Skin epidermis (tissue), 12 donors: ENCODE data around the gene RBFA.
A peak's percentile ranks its signal among the peaks of the same experiment; 100 is the strongest.
"Not testable (repeated sequence)": the region's sequence is repeated elsewhere in the genome, so short reads cannot be mapped to it uniquely, and the experiment has no call there.

ENCODE experiments used
- H3K27ac ChIP-seq, 21 experiments: fragments of 200-600 bp; sonication (generic) in 11 of 21; one replicate each; pipeline ENCODE4 v1.5.0; 2020; ENCODE audit warnings: mild to moderate bottlenecking in 3 of 21, inconsistent platforms in 2 of 21, moderate library complexity in 2 of 21
- H3K4me3 ChIP-seq, 7 experiments: fragments of 200-600 bp; sonication (generic) in 2 of 7; one replicate each; pipeline ENCODE4 v1.5.0; 2020; ENCODE audit warnings: inconsistent platforms in 2 of 7, mild to moderate bottlenecking in 2 of 7, moderate library complexity in 1 of 7

RBFA gene

GRCh38 chr18:80026363-80026762, 7.9 kb upstream of the RBFA start:
- H3K27ac ChIP-seq: no peak overlapping the region
- H3K4me3 ChIP-seq: no peak overlapping the region

- H3K4me3 ChIP-seq, H3K27ac ChIP-seq: not testable (repeated sequence)
Measured at GRCh38 chr18:80027719-80028118, 6.5 kb upstream of the RBFA start.

DNA sequence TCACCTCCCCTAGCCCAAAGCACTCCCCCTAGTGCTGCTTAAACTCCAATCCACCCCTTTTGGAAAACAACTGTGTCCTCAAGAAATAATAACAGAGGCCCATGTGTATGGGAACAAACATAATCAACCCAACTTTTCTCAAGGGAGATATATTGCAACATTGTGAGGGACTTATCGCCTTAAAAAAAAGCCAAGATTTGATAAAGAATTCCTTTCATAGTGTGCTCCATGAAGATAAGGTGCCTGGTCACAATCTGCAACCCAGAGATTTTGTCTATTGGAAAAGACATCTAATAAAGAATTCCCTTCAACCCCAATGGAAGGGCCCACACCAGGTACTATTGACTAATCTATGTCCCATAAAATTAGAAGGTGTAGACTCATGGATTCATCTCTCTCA, 4.5 kb upstream of the RBFA start:
- H3K27ac ChIP-seq: no peak overlapping the region
- H3K4me3 ChIP-seq: no peak overlapping the region

DNA sequence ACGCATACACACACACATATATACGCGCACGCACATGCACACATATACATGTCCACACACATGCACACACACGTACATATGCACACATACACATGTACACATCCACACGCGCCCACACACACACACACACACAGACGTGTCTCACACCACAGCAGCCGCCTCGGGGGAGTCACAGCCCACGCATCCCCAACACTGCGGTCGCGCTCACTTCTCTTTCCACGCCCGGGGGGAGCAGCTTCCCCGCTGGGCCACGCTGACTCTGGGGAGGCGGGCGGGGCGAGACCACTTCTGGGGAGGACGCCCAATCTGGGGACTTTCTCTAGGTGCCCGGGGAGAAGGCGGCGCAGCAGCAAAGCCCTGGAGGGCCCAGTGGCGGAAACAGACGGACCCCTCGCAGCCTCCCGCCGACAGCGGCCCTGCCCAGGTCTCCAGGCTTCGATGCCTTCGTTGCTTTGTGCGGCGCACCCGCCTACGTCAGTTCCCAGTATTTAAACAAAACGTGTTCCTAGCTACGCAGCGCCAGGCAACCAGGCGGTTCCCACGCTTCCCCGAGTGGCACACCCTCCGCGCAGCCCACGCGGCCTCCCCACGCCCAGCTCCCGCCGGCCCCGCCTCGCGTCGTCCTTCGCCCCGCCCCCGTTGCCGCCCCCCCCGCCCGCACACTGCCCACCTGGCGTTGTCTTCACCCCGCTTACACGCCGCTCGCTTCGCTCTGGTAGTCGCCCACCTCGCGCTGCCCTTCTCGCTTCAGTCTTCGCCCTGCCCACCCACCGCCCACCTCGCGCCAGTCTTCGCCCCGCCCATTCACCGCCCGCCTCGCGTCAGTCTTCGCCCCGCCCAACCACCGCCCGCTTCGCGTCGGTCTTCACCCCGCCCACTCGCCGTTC, 810 bp upstream of the RBFA start:
- Histone ChIP-seq H3K4me3 (peak overlapping the region; percentile 45 to 80 (median 70)), H3K27ac (peak overlapping the region; percentile 54 to 96 (median 90))

DNA sequence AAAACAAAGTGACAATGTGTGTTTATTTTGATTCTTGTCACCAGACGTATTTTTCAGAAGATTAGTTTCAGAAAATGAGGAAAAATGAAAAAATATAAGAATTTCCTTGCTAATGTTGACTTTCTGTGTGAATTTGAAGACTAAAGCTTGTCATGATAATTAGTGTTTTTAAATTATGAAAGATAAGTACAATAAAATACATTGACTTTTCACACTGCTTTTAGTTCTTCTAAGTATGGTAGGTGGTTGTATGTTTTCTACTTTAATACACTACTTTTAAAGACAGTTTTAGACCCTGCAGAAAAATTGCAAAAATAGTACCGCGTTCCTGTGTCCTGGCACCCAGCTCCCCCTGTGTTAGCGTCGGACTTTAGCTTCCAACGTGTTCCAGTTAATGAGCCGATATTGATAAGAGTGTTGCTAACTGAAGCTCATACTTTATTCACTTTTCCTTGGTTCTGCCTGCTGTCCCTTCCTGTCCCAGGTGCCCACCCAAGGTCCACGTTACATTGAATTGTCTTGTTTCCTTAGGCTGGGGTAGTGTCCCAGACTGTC, 695 bp downstream of the RBFA start:
- H3K27ac ChIP-seq: peak overlapping the region in 20 of 21 experiments; percentile 44 to 96 (median 84)
- H3K4me3 ChIP-seq: peak overlapping the region; percentile 51 to 80 (median 73)

DNA sequence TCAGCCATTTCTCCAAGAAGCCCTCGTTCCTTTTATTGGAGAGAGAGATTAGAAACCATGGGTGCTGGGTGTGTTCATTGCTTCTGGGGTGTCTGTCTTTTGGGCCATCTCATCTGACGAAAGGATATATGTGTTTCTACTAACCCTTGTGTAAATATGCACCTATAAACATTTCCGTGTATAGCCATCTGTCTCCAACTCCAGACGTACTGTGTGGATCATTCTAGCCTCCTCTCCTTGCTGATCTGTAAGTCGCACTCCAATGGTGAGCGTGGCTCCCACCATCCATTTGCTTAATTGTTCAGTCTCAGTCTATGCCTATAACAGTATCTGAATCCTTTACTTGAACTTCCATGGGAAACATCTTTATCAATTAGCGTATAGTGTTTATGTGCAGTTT, 1.8 kb downstream of the RBFA start:
- no peak overlapping the region for H3K27ac ChIP-seq
- H3K4me3 ChIP-seq: no peak overlapping the region

GRCh38 chr18:80037300-80037699, 3.1 kb downstream of the RBFA start:
- Histone ChIP-seq H3K4me3 (no peak overlapping the region), H3K27ac (no peak overlapping the region)

GRCh38 chr18:80037869-80038630, 3.8 kb downstream of the RBFA start:
- H3K27ac ChIP-seq: no peak overlapping the region
- no peak overlapping the region for H3K4me3 ChIP-seq

GRCh38 chr18:80040515-80040914, 6.3 kb downstream of the RBFA start:
- no peak overlapping the region for H3K27ac ChIP-seq
- no peak overlapping the region for H3K4me3 ChIP-seq

GRCh38 chr18:80041424-80041823, 7.2 kb downstream of the RBFA start:
- no peak overlapping the region for H3K4me3 ChIP-seq
- H3K27ac ChIP-seq: no peak overlapping the region

GRCh38 chr18:80042785-80043184, 8.6 kb downstream of the RBFA start:
- H3K27ac ChIP-seq: no peak overlapping the region
- no peak overlapping the region for H3K4me3 ChIP-seq

DNA sequence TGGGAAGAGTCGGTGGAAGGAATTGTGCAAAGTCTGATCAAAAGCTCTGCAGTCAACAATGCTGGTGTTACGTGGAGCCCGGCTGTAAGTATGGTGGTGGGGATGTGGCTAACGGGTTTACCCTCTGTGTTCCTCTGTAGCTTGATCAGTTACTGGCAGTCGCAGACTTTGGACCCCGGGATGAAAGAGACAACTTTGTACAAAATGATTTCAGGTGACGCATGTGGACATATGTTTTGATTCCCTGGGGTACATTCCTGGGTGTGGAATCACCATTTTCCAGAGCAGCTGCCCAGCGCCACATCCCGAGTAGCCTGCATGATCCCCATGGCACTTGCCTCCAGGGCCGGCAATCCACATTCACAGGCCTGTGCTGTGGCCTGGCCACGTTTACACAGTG, 9.8 kb downstream of the RBFA start:
- no peak overlapping the region for H3K27ac ChIP-seq
- H3K4me3 ChIP-seq: no peak overlapping the region

DNA sequence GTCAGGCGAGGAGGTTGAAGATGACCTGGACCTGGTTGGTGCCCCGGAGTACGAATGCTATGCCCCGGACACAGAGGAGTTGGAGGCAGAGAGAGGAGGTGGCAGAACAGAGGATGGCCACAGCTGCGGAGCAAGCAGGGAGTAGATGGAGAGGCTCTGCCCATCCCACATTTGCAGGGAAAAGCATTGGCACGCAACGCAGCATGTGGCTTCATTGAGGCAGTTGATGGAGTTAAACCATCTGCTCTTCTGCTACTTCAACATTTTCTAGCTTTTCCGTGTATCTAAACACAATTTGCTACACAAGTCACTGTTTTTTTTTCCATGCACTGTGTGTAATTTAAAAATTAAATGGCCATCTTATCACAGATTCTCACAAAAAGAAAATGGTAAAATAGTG, 11.8 kb downstream of the RBFA start:
- Histone ChIP-seq H3K27ac (no peak overlapping the region), H3K4me3 (no peak overlapping the region)

- H3K27ac ChIP-seq: no peak overlapping the region
- H3K4me3 ChIP-seq: no peak overlapping the region
Measured at GRCh38 chr18:80046431-80046830, 12.2 kb downstream of the RBFA start.

GRCh38 chr18:80046961-80047541, 12.8 kb downstream of the RBFA start:
- no peak overlapping the region for H3K4me3 ChIP-seq
- no peak overlapping the region for H3K27ac ChIP-seq

GRCh38 chr18:80050797-80051196, 16.6 kb downstream of the RBFA start:
- Histone ChIP-seq H3K27ac (no peak overlapping the region), H3K4me3 (no peak overlapping the region)

- H3K4me3 ChIP-seq: no peak overlapping the region
- H3K27ac ChIP-seq: no peak overlapping the region
Measured at GRCh38 chr18:80056095-80056494, 21.9 kb downstream of the RBFA start.

DNA sequence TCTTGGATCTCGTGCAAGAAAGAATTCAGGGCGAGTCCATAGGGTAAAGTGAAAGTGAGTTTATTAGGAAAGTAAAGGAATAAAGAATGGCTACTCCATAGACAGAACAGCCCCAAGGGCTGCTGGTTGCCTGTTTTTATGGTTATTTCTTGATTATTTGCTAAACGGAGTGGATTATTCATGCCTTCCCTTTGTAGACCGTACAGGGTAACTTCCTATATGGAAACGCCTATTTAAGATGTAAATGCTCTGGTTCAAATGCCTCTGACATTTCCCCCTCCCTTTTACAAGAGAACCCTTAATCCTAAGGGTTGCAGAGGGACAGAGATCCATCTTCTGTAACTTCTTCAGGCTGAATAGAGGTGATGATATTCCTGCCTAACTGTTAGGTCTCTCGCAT, 25.7 kb downstream of the RBFA start:
- Histone ChIP-seq H3K4me3 (no peak overlapping the region), H3K27ac (no peak overlapping the region)

- Histone ChIP-seq H3K27ac (no peak overlapping the region), H3K4me3 (no peak overlapping the region)
Measured at GRCh38 chr18:80065705-80066104, 31.5 kb downstream of the RBFA start.

DNA sequence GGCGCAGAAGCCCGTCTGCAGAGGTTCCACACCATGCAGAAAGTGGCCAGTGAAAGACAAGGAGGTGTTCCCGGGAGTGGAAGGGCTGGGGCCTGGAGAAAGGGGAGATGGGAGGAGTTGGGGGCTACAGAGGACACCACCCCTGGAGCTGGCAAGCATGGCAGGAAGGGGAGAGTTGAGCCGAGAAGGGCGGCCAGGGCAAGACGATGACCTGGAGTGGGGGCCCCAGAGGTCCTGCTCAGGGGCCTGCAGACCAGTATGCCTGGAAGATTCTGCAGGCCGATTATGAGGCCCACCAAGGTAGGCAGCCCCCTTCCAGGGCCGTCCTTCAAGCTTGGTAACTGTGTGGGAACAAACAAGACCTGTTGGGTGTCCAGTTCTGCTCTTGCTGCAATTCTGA, 33.1 kb downstream of the RBFA start:
- no peak overlapping the region for H3K4me3 ChIP-seq

More for the DNA sequence above, 33.1 kb downstream of the RBFA start:
- no peak overlapping the region for H3K27ac ChIP-seq
